MM.1S (cell line): ENCODE results near the gene DYNC1LI1.

Experiments
- DNase-seq: peaks from one replicate; pipeline ENCODE4 v3.0.0-alpha.2; 2015
- H2AFZ ChIP-seq: fragments of 300-600 bp; sonication (generic); 2 replicates; pipeline ENCODE4 v1.6.0; 2016; ENCODE audit warnings: antibody characterized with exemption, low read length
- H3F3A ChIP-seq: fragments of 300-600 bp; sonication (generic); 2 replicates; pipeline ENCODE4 v1.6.1; 2016; ENCODE audit warnings: mild to moderate bottlenecking, antibody characterized with exemption, low read length, moderate library complexity, mixed read lengths; ENCODE audit not compliant: insufficient read depth
- H3K27ac ChIP-seq: fragments of 300-600 bp; sonication (generic); 2 replicates; pipeline ENCODE4 v1.5.1; 2016; ENCODE audit warnings: mild to moderate bottlenecking, low read length
- H3K27me3 ChIP-seq: fragments of 300-600 bp; sonication (generic); replicated peaks from 2 replicates; pipeline ENCODE4 v1.6.0; 2016; ENCODE audit warnings: low read length; ENCODE audit not compliant: insufficient read depth
- H3K36me3 ChIP-seq: fragments of 300-600 bp; sonication (generic); replicated peaks from 2 replicates; pipeline ENCODE4 v1.6.1; 2016; ENCODE audit warnings: mild to moderate bottlenecking, low read length, mixed read lengths; ENCODE audit not compliant: insufficient read depth
- H3K4me1 ChIP-seq: fragments of 300-600 bp; sonication (generic); 2 replicates; pipeline ENCODE4 v1.6.1; 2016; ENCODE audit warnings: low read length, mixed read lengths
- H3K4me2 ChIP-seq: fragments of 300-600 bp; sonication (generic); 2 replicates; pipeline ENCODE4 v1.6.0; 2016; ENCODE audit warnings: low read depth, low read length
- H3K4me3 ChIP-seq: fragments of 300-600 bp; sonication (generic); 2 replicates; pipeline ENCODE4 v1.5.1; 2016; ENCODE audit warnings: low read length, mixed read lengths
- H3K79me2 ChIP-seq: fragments of 300-600 bp; sonication (generic); 2 replicates; pipeline ENCODE4 v1.6.1; 2016; ENCODE audit warnings: mixed run types, low read length, mixed read lengths
- H3K9ac ChIP-seq: fragments of 300-600 bp; sonication (generic); 2 replicates; pipeline ENCODE4 v1.6.1; 2016; ENCODE audit warnings: low read length, mixed read lengths
- H3K9me2 ChIP-seq: fragments of 300-600 bp; sonication (generic); replicated peaks from 2 replicates; pipeline ENCODE4 v1.6.1; 2016; ENCODE audit warnings: mild to moderate bottlenecking, low read length, mixed read lengths; ENCODE audit not compliant: insufficient read depth
- H3K9me3 ChIP-seq: fragments of 300-600 bp; sonication (generic); replicated peaks from 2 replicates; pipeline ENCODE4 v1.6.1; 2016; ENCODE audit warnings: mild to moderate bottlenecking, low read length, mixed read lengths; ENCODE audit not compliant: insufficient read depth
- H4K20me1 ChIP-seq: fragments of 300-600 bp; sonication (generic); 2 replicates; pipeline ENCODE4 v1.6.1; 2016; ENCODE audit warnings: mild to moderate bottlenecking, low read length, moderate library complexity, mixed read lengths; ENCODE audit not compliant: insufficient read depth
- EZH2 ChIP-seq: fragments of 300-600 bp; sonication (generic); optimal IDR thresholded peaks from 2 replicates; pipeline ENCODE3; 2017; ENCODE audit warnings: low read depth, mild to moderate bottlenecking, antibody characterized with exemption, low read length, mixed read lengths
- EZH2phosphoT487 ChIP-seq: fragments of 300-600 bp; sonication (generic); IDR thresholded peaks from 2 replicates; pipeline ENCODE4 v1.6.1; 2018; ENCODE audit warnings: antibody characterized with exemption, low read length
- TF ChIP-seq, protein P1 (sequence below): fragments of 300-600 bp; sonication (generic); IDR thresholded peaks from 2 replicates; pipeline ENCODE4 v1.5.1; 2016; ENCODE audit warnings: antibody characterized with exemption, low read length, mixed read lengths

The DYNC1LI1 gene

GRCh38 chr3:32484436-32484835 is 86.2 kb downstream of the DYNC1LI1 start:
- Histone ChIP-seq H3F3A (no peaks in the 10 kb centered on the region), H3K9me3 (no peaks in the 10 kb centered on the region), H3K27me3 (no peaks in the 10 kb centered on the region), H3K4me3 (no peak overlapping the region), H3K4me2 (no peak overlapping the region), H3K4me1 (no peaks in the 10 kb centered on the region), H3K27ac (no peak overlapping the region), H3K9ac (no peak overlapping the region), H2AFZ (no peak overlapping the region), H3K9me2 (no peaks in the 10 kb centered on the region), H3K36me3 (no peaks in the 10 kb centered on the region; the same call in 1 of the 2 replicates), H4K20me1 (no peaks in the 10 kb centered on the region), H3K79me2 (no peaks in the 10 kb centered on the region)
- DNase-seq: no peak
- TF ChIP-seq EZH2phosphoT487 (no peak), EZH2 (no peak)
- TF ChIP-seq, protein P1, sequence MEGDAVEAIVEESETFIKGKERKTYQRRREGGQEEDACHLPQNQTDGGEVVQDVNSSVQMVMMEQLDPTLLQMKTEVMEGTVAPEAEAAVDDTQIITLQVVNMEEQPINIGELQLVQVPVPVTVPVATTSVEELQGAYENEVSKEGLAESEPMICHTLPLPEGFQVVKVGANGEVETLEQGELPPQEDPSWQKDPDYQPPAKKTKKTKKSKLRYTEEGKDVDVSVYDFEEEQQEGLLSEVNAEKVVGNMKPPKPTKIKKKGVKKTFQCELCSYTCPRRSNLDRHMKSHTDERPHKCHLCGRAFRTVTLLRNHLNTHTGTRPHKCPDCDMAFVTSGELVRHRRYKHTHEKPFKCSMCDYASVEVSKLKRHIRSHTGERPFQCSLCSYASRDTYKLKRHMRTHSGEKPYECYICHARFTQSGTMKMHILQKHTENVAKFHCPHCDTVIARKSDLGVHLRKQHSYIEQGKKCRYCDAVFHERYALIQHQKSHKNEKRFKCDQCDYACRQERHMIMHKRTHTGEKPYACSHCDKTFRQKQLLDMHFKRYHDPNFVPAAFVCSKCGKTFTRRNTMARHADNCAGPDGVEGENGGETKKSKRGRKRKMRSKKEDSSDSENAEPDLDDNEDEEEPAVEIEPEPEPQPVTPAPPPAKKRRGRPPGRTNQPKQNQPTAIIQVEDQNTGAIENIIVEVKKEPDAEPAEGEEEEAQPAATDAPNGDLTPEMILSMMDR: no peak

GRCh38 chr3:32483772-32484171 is 86.9 kb downstream of the DYNC1LI1 start:
- TF ChIP-seq EZH2phosphoT487: no peak
- no peak for TF ChIP-seq EZH2
- TF ChIP-seq, protein P1: no peak
- Histone ChIP-seq H4K20me1 (no peaks in the 10 kb centered on the region), H3K4me3 (no peak overlapping the region), H3F3A (no peaks in the 10 kb centered on the region), H3K4me2 (no peak overlapping the region), H2AFZ (no peak overlapping the region), H3K9me3 (no peaks in the 10 kb centered on the region), H3K79me2 (no peaks in the 10 kb centered on the region), H3K9me2 (no peaks in the 10 kb centered on the region), H3K36me3 (no peaks in the 10 kb centered on the region; the same call in 1 of the 2 replicates), H3K27me3 (no peaks in the 10 kb centered on the region), H3K9ac (no peak overlapping the region), H3K27ac (no peak overlapping the region), H3K4me1 (no peaks in the 10 kb centered on the region)
- no peak for DNase-seq

- Histone ChIP-seq H3K4me2 (no peak overlapping the region), H3K9ac (no peak overlapping the region), H2AFZ (no peak overlapping the region), H3K9me3 (no peaks in the 10 kb centered on the region), H3F3A (no peaks in the 10 kb centered on the region), H3K27me3 (no peaks in the 10 kb centered on the region), H3K27ac (no peak overlapping the region), H3K36me3 (no peaks in the 10 kb centered on the region; the same call in 1 of the 2 replicates), H3K4me3 (no peak overlapping the region), H3K9me2 (no peaks in the 10 kb centered on the region), H4K20me1 (no peaks in the 10 kb centered on the region), H3K4me1 (no peaks in the 10 kb centered on the region), H3K79me2 (no peaks in the 10 kb centered on the region)
- no peak for TF ChIP-seq EZH2phosphoT487
- TF ChIP-seq EZH2: no peak
- TF ChIP-seq, protein P1: no peak
- no peak for DNase-seq
Observed at GRCh38 chr3:32482693-32483092, 88.0 kb downstream of the DYNC1LI1 start.
